ACC112 (cell line): Measurements from ENCODE around the gene RSPH3.

Experiments
- H2AFZ ChIP-seq: fragments of 200-600 bp; sonication (generic); one replicate; pipeline ENCODE4 v1.6.0; 2017; ENCODE audit warnings: antibody characterized with exemption, low read length; ENCODE audit not compliant: unreplicated experiment
- H3K27ac ChIP-seq: fragments of 200-600 bp; sonication (generic); 2 replicates; pipeline ENCODE4 v1.5.1; 2014; ENCODE audit warnings: low read depth, mild to moderate bottlenecking, antibody characterized with exemption, low read length, moderate library complexity
- H3K27me3 ChIP-seq: fragments of 200-600 bp; sonication (generic); 2 replicates; pipeline ENCODE4 v1.6.1; 2014; ENCODE audit warnings: mild to moderate bottlenecking, antibody characterized with exemption, low read length, moderate library complexity, mixed read lengths; ENCODE audit not compliant: insufficient read depth
- H3K36me3 ChIP-seq: fragments of 200-600 bp; sonication (generic); 2 replicates; pipeline ENCODE4 v1.6.1; 2016; ENCODE audit warnings: mild to moderate bottlenecking, antibody characterized with exemption, low read length, moderate library complexity, mixed read lengths; ENCODE audit not compliant: insufficient read depth
- H3K4me1 ChIP-seq: fragments of 200-600 bp; sonication (generic); one replicate; pipeline ENCODE4 v1.6.1; 2016; ENCODE audit warnings: low read length, mixed read lengths; ENCODE audit not compliant: insufficient read depth, unreplicated experiment, control insufficient read depth
- H3K4me3 ChIP-seq: fragments of 200-600 bp; sonication (generic); 2 replicates; pipeline ENCODE4 v1.5.1; 2014; ENCODE audit warnings: mild to moderate bottlenecking, low read depth, low read length
- H3K79me2 ChIP-seq: fragments of 200-600 bp; sonication (generic); one replicate; pipeline ENCODE4 v1.6.0; 2016; ENCODE audit warnings: low read length; ENCODE audit not compliant: control insufficient read depth, unreplicated experiment, insufficient read depth

Gene RSPH3

DNA sequence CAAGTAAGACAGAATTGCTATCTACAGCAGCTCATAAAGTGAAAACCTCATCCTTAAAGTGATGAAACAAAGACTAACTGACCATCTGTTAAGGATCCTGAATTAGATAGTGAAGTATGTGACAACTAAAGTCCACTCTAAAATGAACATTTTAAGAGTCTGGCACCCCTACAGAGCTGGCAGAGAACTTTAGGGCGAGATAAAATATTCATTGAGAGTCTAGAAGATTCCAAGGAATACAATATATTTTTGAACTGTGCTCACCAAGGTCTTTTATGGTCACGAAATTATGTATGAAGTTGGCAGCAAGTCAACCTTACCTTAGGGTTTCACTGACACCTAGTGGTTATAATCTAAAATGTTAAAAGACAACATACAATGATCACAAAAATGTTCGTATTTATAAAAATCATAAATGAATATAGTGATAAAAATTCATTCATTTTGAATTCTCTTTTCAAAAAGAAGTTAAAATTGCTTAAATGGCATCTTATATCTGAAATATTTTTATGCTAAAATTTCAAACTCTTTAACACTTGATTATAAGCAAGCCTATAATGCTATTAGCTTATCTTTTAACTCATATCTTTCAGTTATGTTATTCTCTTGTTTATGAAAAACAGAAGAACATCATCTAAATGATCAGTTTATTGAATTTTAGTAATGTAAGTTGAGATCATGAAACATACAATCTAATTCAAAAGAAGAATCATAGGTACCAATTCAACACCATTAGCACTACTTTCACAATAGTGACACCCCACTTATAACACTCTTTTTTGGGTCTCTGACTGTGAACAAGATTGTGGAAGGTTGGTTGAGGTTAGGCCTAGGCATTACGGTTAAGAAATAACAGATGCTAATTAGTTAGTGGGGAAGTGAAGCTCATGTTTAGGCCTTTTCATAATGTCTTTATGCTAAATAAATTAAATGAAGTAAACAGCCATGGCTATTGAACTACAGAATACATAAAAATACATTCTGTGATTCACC, 27.5 kb downstream of the RSPH3 start:
- Histone ChIP-seq H3K4me3 (no peak overlapping the region), H2AFZ (no peak overlapping the region), H3K27me3 (no peaks in the 10 kb centered on the region), H3K27ac (no peak overlapping the region), H3K36me3 (peaks cover 22% of the 10 kb centered on the region), H3K4me1 (no peaks in the 10 kb centered on the region), H3K79me2 (no peaks in the 10 kb centered on the region)

DNA sequence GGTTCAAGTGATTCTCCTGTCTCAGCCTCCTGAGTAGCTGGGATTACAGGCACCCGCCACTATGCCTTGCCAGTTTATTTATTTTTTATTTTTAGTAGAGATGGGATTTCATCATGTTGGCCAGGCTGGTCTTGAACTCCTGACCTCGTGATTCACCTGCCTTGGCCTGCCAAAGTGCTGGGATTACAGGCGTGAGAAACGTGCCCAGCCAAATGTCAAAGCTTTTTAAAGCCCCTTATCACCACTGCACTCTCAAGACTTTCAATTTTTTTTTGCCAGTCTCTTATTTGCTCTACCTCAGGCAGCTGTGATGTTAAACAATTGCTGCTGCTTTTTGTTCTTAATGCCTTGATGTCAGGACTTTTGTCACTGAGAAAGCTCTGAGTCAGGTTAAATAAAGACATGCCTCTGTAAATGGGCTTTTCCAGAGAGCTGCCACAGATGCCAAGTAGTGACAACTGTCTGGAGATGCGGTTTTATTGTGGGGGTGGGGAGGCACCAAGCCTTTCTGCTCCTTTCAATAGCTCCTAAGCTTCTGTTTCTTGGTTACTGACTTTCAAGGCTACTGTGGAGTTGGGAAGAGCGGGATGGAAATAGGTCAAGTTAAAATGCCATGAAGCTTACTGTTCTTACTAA, 29.2 kb downstream of the RSPH3 start:
- no peaks in the 10 kb centered on the region for H3K4me1 ChIP-seq

GRCh38 chr6:158969148-158969547, 30.9 kb downstream of the RSPH3 start:
- Histone ChIP-seq H3K4me1 (no peaks in the 10 kb centered on the region), H3K27ac (no peak overlapping the region), H3K4me3 (no peak overlapping the region), H2AFZ (no peak overlapping the region), H3K79me2 (no peaks in the 10 kb centered on the region), H3K36me3 (peaks cover 19% of the 10 kb centered on the region), H3K27me3 (no peaks in the 10 kb centered on the region)

More for the DNA sequence above, 29.2 kb downstream of the RSPH3 start:
- H3K27me3 ChIP-seq = no peaks in the 10 kb centered on the region
- no peak overlapping the region for H3K27ac ChIP-seq
- no peak overlapping the region for H2AFZ ChIP-seq
- H3K4me3 ChIP-seq = no peak overlapping the region
- H3K36me3 ChIP-seq = peaks cover 19% of the 10 kb centered on the region
- no peaks in the 10 kb centered on the region for H3K79me2 ChIP-seq

DNA sequence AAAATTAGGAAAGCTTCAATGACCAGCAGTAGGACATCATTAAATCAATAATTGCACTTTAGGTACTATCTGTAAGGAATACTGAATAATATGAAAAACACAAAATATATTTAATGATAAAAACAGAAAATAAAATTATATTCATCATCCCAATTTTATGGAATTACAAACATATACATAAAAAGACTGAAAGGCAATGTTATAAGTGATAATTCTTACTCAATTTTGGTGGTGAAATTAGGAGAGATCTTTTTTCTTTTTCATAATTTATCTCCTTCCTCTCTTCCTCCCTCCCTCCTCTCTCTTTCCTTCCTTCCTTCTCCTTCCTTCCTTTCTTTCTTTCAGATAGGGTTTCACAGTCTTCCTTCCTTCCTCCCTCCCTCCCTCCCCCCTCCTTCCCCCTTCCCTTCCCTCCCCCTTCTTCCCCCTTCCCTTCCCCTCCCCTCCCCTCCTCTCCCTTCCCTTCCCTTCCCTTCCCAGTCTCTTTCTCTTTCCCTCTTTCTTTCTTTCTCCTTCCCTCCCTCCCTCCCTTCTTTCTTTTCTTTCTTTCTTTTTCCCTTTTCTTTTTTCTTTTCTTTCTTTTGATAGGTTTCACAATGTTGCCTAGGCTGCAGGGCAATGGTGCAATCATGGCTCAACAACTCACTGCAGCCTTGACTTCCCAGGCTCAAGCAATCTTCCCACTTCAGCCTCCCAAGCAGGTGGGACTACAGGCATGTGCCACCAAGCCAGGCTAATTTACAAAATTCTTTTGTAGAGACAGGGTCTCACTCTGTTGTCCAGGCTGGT, 36.8 kb downstream of the RSPH3 start:
- H3K27me3 ChIP-seq = no peaks in the 10 kb centered on the region
- no peak overlapping the region for H3K4me3 ChIP-seq
- no peak overlapping the region for H2AFZ ChIP-seq
- no peaks in the 10 kb centered on the region for H3K4me1 ChIP-seq
- no peaks in the 10 kb centered on the region for H3K79me2 ChIP-seq
- H3K27ac ChIP-seq = no peak overlapping the region
- H3K36me3 ChIP-seq = peaks cover 5% of the 10 kb centered on the region; the same call in 1 of the 2 replicates

- Histone ChIP-seq H2AFZ (no peak overlapping the region), H3K27me3 (no peaks in the 10 kb centered on the region), H3K36me3 (no peaks in the 10 kb centered on the region; the same call in 1 of the 2 replicates), H3K79me2 (no peaks in the 10 kb centered on the region), H3K4me1 (no peaks in the 10 kb centered on the region), H3K4me3 (no peak overlapping the region), H3K27ac (no peak overlapping the region)
Observed at GRCh38 chr6:158962371-158962770, 37.6 kb downstream of the RSPH3 start.

DNA sequence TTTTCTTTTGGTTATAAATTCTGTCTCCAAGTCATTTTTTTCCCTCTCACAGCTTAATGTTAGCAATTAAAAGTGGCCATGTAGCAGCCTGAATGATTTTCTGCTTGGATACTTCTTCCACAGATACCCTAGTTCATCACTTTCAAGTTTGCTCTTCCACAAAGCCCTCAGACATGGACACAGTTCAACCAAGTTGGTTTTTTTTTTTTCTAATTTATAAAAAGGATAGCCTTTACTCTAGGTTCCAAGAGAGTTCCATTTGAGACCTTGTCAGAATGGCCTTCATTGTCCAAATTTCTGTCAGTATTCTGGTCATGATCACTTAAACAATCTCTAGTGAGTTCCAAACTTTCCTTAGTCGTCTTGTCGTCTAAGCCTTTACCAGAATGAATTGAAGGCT, 40.0 kb downstream of the RSPH3 start:
- Histone ChIP-seq H2AFZ (no peak overlapping the region), H3K36me3 (no peaks in the 10 kb centered on the region; the same call in 1 of the 2 replicates), H3K79me2 (no peaks in the 10 kb centered on the region), H3K27ac (no peak overlapping the region), H3K27me3 (no peaks in the 10 kb centered on the region), H3K4me1 (no peaks in the 10 kb centered on the region), H3K4me3 (no peak overlapping the region)

DNA sequence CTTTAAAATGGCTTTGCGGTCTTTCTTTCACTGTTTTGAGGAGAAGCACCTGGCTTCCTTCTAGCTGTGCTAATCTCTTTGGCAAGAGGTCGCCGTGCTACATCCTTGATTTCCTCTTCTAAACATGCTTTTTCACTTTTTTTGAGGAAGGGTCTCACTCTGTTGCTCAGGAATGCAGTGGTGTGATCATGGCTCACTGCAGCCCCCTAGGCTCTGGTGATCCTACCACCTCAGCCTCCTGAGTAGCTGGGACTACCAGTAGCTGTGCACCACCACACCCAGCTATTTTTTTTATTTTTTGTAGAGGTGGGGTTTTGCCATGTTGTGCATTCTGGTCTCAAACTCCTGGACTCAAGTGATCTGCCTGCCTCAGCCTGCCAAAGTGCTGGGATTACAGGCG, 40.5 kb downstream of the RSPH3 start:
- Histone ChIP-seq H3K4me1 (no peaks in the 10 kb centered on the region), H3K4me3 (no peak overlapping the region), H2AFZ (no peak overlapping the region), H3K79me2 (no peaks in the 10 kb centered on the region), H3K27ac (no peak overlapping the region), H3K27me3 (no peaks in the 10 kb centered on the region), H3K36me3 (no peaks in the 10 kb centered on the region; the same call in 1 of the 2 replicates)

DNA sequence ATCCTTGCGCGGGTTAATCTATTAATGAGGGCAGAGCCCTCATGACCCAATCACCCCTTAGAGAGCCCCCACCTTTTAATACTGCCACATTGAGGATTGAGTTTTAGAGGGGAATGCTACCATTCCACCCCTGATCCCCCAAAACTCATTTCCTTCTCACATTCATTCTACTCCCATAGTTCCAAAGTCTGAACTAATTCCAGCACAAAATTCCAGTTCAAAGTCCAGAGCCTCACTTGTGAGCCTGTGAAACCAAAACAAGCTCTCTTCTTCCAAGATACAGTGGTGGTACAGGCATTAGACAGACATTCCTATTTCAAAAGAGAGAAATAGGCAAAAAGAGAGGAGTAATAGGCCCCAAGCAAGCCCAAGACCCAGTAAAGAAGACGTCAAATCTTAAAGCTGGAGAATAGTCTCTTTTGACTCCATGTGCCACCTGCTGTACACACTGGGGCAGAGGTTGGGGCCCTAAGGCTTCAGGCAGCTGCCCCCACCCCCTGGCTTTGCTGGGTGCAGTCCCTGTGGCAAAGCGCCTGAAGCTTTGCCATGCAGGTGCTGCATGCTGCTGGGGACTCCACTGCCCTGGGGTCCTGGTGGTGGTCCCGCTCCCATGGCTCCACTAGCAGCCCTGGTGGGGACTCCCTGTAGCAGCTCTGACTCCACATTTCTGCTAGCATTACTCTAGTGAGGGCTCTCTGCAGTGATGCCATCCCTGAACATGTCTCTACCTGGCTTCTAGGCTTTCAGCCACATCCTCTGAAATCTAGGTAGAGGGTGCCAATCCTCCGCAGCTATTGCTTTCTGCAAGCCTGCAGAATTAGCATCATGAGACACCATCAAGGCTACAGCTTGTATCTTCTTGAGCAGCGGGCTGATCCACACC, 41.3 kb downstream of the RSPH3 start:
- no peak overlapping the region for H2AFZ ChIP-seq
- no peak overlapping the region for H3K27ac ChIP-seq
- no peaks in the 10 kb centered on the region for H3K4me1 ChIP-seq
- no peaks in the 10 kb centered on the region for H3K79me2 ChIP-seq
- no peaks in the 10 kb centered on the region for H3K27me3 ChIP-seq
- no peak overlapping the region for H3K4me3 ChIP-seq
- no peaks in the 10 kb centered on the region; the same call in 1 of the 2 replicates for H3K36me3 ChIP-seq

DNA sequence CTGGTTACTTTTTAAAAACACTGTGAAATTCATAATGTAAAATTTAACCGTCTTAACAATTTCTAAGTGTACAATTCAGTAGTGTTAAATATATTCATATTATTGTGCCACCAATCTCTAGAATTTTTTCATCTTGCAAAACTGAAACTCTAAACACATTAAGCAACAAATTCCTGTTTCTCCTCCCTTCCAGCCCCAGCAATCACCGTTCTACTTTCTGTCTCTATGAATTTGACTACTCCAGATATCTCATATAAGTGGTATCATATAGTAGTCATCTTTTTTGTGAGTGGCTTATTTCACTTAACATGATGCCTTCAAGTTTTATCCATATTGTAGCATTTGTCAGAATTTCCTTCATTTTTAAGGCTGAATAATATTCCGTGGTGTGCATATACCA, 44.7 kb downstream of the RSPH3 start:
- H3K27me3 ChIP-seq = no peaks in the 10 kb centered on the region
- no peak overlapping the region for H3K4me3 ChIP-seq
- no peak overlapping the region for H3K27ac ChIP-seq
- H3K4me1 ChIP-seq = no peaks in the 10 kb centered on the region
- H3K79me2 ChIP-seq = no peaks in the 10 kb centered on the region
- H3K36me3 ChIP-seq = no peaks in the 10 kb centered on the region
- no peak overlapping the region for H2AFZ ChIP-seq

- Histone ChIP-seq H3K4me3 (no peak overlapping the region), H3K79me2 (no peaks in the 10 kb centered on the region), H3K27ac (no peak overlapping the region), H2AFZ (no peak overlapping the region), H3K4me1 (no peaks in the 10 kb centered on the region), H3K27me3 (no peaks in the 10 kb centered on the region), H3K36me3 (no peaks in the 10 kb centered on the region)
Observed at GRCh38 chr6:158954753-158955152, 45.2 kb downstream of the RSPH3 start.
